H1 (cell line): Measurements from ENCODE around the gene UMOD. TPM values are rescaled to one million over a fixed set of nuclear protein-coding genes. Genes with fewer than 3 reads are reported as not detected.

Experiments
- CTCF ChIA-PET: fragments of 300-600 bp; sonication (Branson Sonifier 250); formaldehyde crosslinking; loops from one replicate; lab custom pipeline; 2021; ENCODE audit not compliant: partially characterized antibody; lab: Charles Lee
- POLR2A ChIA-PET: fragments of 300-600 bp; sonication (Branson Sonifier 250); formaldehyde crosslinking; loops from one replicate; lab custom pipeline; 2021; ENCODE audit warnings: inconsistent platforms; ENCODE audit not compliant: partially characterized antibody; lab: Charles Lee
- DNase-seq, 2 experiments: peaks; one replicate each; pipeline versions ENCODE4 v3.0.0 to v3.0.0-alpha.2; 2010 to 2022; ENCODE audit warnings: low spot score in 2 of 2, low read depth in 1 of 2, mixed read lengths in 1 of 2
- FAIRE-seq: peaks from 2 replicates; lab custom pipeline; 2011; peaks lifted over from hg19 to GRCh38; lab: Jason Lieb, UNC
- H2AFZ ChIP-seq: 2 replicates; pipeline ENCODE4 v1.8.1; 2012; ENCODE audit warnings: low read length, inconsistent platforms
- H2AK5ac ChIP-seq: 2 replicates; pipeline ENCODE4 v1.6.1; 2013; ENCODE audit warnings: low read depth, low read length
- H2BK120ac ChIP-seq: replicated peaks from 2 replicates; pipeline ENCODE3; 2013; ENCODE audit warnings: low read depth, low read length, inconsistent platforms
- H2BK12ac ChIP-seq: 2 replicates; pipeline ENCODE4 v1.6.1; 2013; ENCODE audit warnings: low read depth, low read length
- H2BK15ac ChIP-seq: 2 replicates; pipeline ENCODE4 v1.6.1; 2013; ENCODE audit warnings: low read length
- H2BK20ac ChIP-seq: 2 replicates; pipeline ENCODE4 v1.6.1; 2013; ENCODE audit warnings: low read length
- H2BK5ac ChIP-seq: 2 replicates; pipeline ENCODE4 v1.6.1; 2013; ENCODE audit warnings: low read depth, low read length
- H3K14ac ChIP-seq: 2 replicates; pipeline ENCODE4 v1.6.1; 2013; ENCODE audit warnings: inconsistent platforms; ENCODE audit not compliant: insufficient read length
- H3K18ac ChIP-seq: 2 replicates; pipeline ENCODE4 v1.6.1; 2013; ENCODE audit warnings: low read length; ENCODE audit errors: extremely low read depth
- H3K23ac ChIP-seq: 2 replicates; pipeline ENCODE4 v1.6.1; 2013; ENCODE audit warnings: inconsistent platforms; ENCODE audit not compliant: insufficient read length
- H3K23me2 ChIP-seq: 2 replicates; pipeline ENCODE4 v1.6.1; 2013; ENCODE audit warnings: low read depth, low read length
- H3K27ac ChIP-seq: 2 replicates; pipeline ENCODE4 v1.6.1; 2011; ENCODE audit warnings: low read depth, low read length, inconsistent platforms
- H3K27me3 ChIP-seq, 4 experiments: replicated peaks in 1 of 4; 1 replicate in 1 of 4; 2 replicates in 3 of 4; pipeline versions ENCODE4 v1.6.1 to v1.8.1; 2011 to 2013; ENCODE audit warnings: low read length in 3 of 4, mild to moderate bottlenecking in 3 of 4, inconsistent platforms in 2 of 4, mixed read lengths in 2 of 4, moderate library complexity in 1 of 4; ENCODE audit not compliant: control insufficient read depth in 3 of 4, insufficient read depth in 3 of 4; ENCODE audit errors: extremely low read depth in 1 of 4
- H3K36me3 ChIP-seq, 4 experiments: 2 replicates each; pipeline versions ENCODE4 v1.6.1 to v1.8.1; 2011 to 2013; ENCODE audit warnings: mild to moderate bottlenecking in 4 of 4, low read length in 3 of 4, moderate library complexity in 2 of 4, control low read depth in 1 of 4, inconsistent platforms in 1 of 4; ENCODE audit not compliant: insufficient read depth in 4 of 4, control insufficient read depth in 2 of 4
- H3K4ac ChIP-seq: replicated peaks from 2 replicates; pipeline ENCODE3; 2013; ENCODE audit warnings: low read length, low read depth, mixed read lengths, inconsistent platforms; ENCODE audit not compliant: insufficient read length
- H3K4me1 ChIP-seq, 4 experiments: replicated peaks in 1 of 4; 1 replicate in 1 of 4; 2 replicates in 3 of 4; pipeline versions ENCODE4 v1.6.1 to v1.8.1; 2011 to 2013; ENCODE audit warnings: low read length in 3 of 4, inconsistent platforms in 2 of 4, mixed read lengths in 1 of 4; ENCODE audit not compliant: insufficient read depth in 4 of 4, control insufficient read depth in 3 of 4
- H3K4me2 ChIP-seq, 2 experiments: 2 replicates each; pipeline versions ENCODE4 v1.6.1 to v1.8.1; 2011 to 2013; ENCODE audit warnings: low read depth in 2 of 2, low read length in 2 of 2, control low read depth in 1 of 2, inconsistent platforms in 1 of 2, mild to moderate bottlenecking in 1 of 2; ENCODE audit not compliant: insufficient read depth in 1 of 2
- H3K4me3 ChIP-seq, 4 experiments: fragments of 200-600, 300-600 bp in 1 of 4; sonication (generic), shearing (Covaris generic), sonication (Bioruptor Twin) in 1 of 4; 2 replicates each; pipeline versions ENCODE4 v1.5.1 to v1.8.1; 2011 to 2016; ENCODE audit warnings: low read length in 4 of 4, low read depth in 3 of 4, control low read depth in 2 of 4, inconsistent platforms in 2 of 4, mild to moderate bottlenecking in 2 of 4, mixed read lengths in 1 of 4, moderate library complexity in 1 of 4; ENCODE audit not compliant: insufficient read depth in 2 of 4; ENCODE audit errors: extremely low read depth in 1 of 4
- H3K56ac ChIP-seq: replicated peaks from 2 replicates; pipeline ENCODE3; 2013; ENCODE audit warnings: low read depth, mild to moderate bottlenecking, mixed read lengths, low read length, inconsistent platforms; ENCODE audit not compliant: insufficient read length
- H3K79me1 ChIP-seq: 2 replicates; pipeline ENCODE4 v1.6.1; 2013; ENCODE audit warnings: low read depth, low read length, control low read depth
- H3K79me2 ChIP-seq, 2 experiments: 2 replicates each; pipeline versions ENCODE4 v1.6.1 to v1.8.1; 2012 to 2013; ENCODE audit warnings: low read length in 2 of 2, mild to moderate bottlenecking in 2 of 2, inconsistent platforms in 1 of 2; ENCODE audit not compliant: insufficient read depth in 2 of 2, control insufficient read depth in 1 of 2
- H3K9ac ChIP-seq, 4 experiments: replicated peaks in 1 of 4; 1 replicate in 1 of 4; 2 replicates in 3 of 4; pipeline versions ENCODE4 v1.6.1 to v1.8.1; 2011 to 2013; ENCODE audit warnings: low read depth in 3 of 4, low read length in 3 of 4, control low read depth in 2 of 4, mild to moderate bottlenecking in 2 of 4, moderate library complexity in 2 of 4, inconsistent platforms in 1 of 4; ENCODE audit errors: extremely low read depth in 1 of 4
- H3K9me3 ChIP-seq, 2 experiments: 2 replicates each; pipeline versions ENCODE4 v1.6.1 to v1.8.1; 2012 to 2013; ENCODE audit warnings: mild to moderate bottlenecking in 2 of 2, moderate library complexity in 2 of 2, control low read depth in 1 of 2, inconsistent platforms in 1 of 2, low read depth in 1 of 2, low read length in 1 of 2, mixed read lengths in 1 of 2; ENCODE audit not compliant: insufficient read depth in 2 of 2
- H4K20me1 ChIP-seq, 2 experiments: replicated peaks in 1 of 2; 2 replicates each; pipeline versions ENCODE3 to v1.8.1; 2011 to 2013; ENCODE audit warnings: inconsistent platforms in 2 of 2, low read length in 2 of 2, mild to moderate bottlenecking in 1 of 2; ENCODE audit not compliant: insufficient read depth in 2 of 2, control insufficient read depth in 1 of 2
- H4K5ac ChIP-seq: 2 replicates; pipeline ENCODE4 v1.6.1; 2013; ENCODE audit warnings: low read length, low read depth, mixed read lengths, inconsistent platforms; ENCODE audit not compliant: insufficient read length
- H4K8ac ChIP-seq: 2 replicates; pipeline ENCODE4 v1.8.0; 2013; ENCODE audit warnings: mild to moderate bottlenecking, moderate library complexity, low read length, inconsistent platforms; ENCODE audit not compliant: insufficient read depth; ENCODE audit errors: extremely low read depth
- H4K91ac ChIP-seq: replicated peaks from 2 replicates; pipeline ENCODE3; 2013; ENCODE audit warnings: low read length, mixed read lengths, inconsistent platforms; ENCODE audit not compliant: insufficient read length
- CTCF ChIP-seq, 3 experiments: IDR thresholded peaks; 1 replicate in 2 of 3; 2 replicates in 1 of 3; pipeline versions ENCODE4 v1.5.1 to v1.6.1; 2011; ENCODE audit warnings: low read length in 3 of 3, mild to moderate bottlenecking in 3 of 3, inconsistent platforms in 2 of 3, low read depth in 1 of 3, moderate library complexity in 1 of 3; ENCODE audit not compliant: insufficient read depth in 1 of 3; ENCODE audit errors: control extremely low read depth in 1 of 3
- HDAC6 ChIP-seq: IDR thresholded peaks from one replicate; pipeline ENCODE4 v1.7.1; 2012; ENCODE audit warnings: low read depth, mild to moderate bottlenecking, inconsistent platforms, low read length, moderate library complexity
- RAD21 ChIP-seq, 2 experiments: IDR thresholded peaks in 1 of 2; conservative IDR thresholded peaks in 1 of 2; 2 replicates each; pipeline ENCODE4 v1.6.1; 2011; ENCODE audit warnings: low read depth in 2 of 2, low read length in 2 of 2, improper control_type of control experiment in 1 of 2, inconsistent platforms in 1 of 2, mild to moderate bottlenecking in 1 of 2, moderate library complexity in 1 of 2
- WGBS, 2 experiments: shearing (Covaris generic) in 1 of 2; methylation state at CpG; one replicate each; pipeline versions ENCODE4 v1.1.6 to v1.1.7; 2013 to 2015; ENCODE audit warnings: low lambda C conversion rate in 2 of 2, mixed read lengths in 2 of 2, inconsistent platforms in 1 of 2, low coverage in 1 of 2, missing lambda C conversion rate in 1 of 2; ENCODE audit not compliant: insufficient replicate concordance in 2 of 2, insufficient coverage in 1 of 2, insufficient read length in 1 of 2; ENCODE audit errors: extremely low coverage in 1 of 2, missing lambda C conversion rate in 1 of 2; 5-methylcytosine and 5-hydroxymethylcytosine counted together
- polyA plus RNA-seq, 7 experiments: library from polyadenylated mRNA; depleted of rRNA in 3 of 7; stranded (reverse) in 5 of 7; unstranded in 2 of 7; fragments of >200 nt in 5 of 7; fragments of 200-250 nt in 2 of 7; gene quantifications; 1 replicate in 5 of 7; 2 replicates in 1 of 7; 4 replicates in 1 of 7; pipeline versions ENCODE4 v1.2.1 to v1.2.3, GENCODE V29; 2011 to 2013; ENCODE audit warnings: missing spikeins in 2 of 7, mixed read lengths in 2 of 7
- total RNA-seq: library from RNA; stranded (reverse); fragmentation: NEBNext Ultra II Directional; extraction: Animal tissue kit (Norgen Biotek cat#: 25700); gene quantifications from 2 replicates; pipeline ENCODE4 v1.2.1, GENCODE V29; 2021

UMOD gene
- total and polyA plus RNA-seq, 2 of the 8 experiments (the other 6 are each of a cell fraction or from before 2014, with no cell fraction given), result not detected

GRCh38 chr16:20359997-20360396, 7.5 kb upstream of the UMOD start:
- H3K18ac ChIP-seq, result no peak overlapping the region
- H2AK5ac ChIP-seq, result no peak overlapping the region
- H3K79me1 ChIP-seq, result no peaks in the 10 kb centered on the region
- FAIRE-seq (no peak), DNase-seq (peak in 1 of 2 experiments; percentile 59)
- no peak overlapping the region for H4K5ac ChIP-seq
- no peak overlapping the region for H2BK20ac ChIP-seq
- TF ChIP-seq RAD21 (IDR thresholded peaks at IDR 0.05 in 1 of 2, conservative IDR thresholded peaks at IDR 0.05 in 1 of 2; ENCODE audit: low read depth in 2 of 2, low read length in 2 of 2) (peak; percentile 53 to 64), HDAC6 (no peak), CTCF (IDR thresholded peaks at IDR 0.05; ENCODE audit: control extremely low read depth in 1 of 3, insufficient read depth in 1 of 3, low read depth in 1 of 3, low read length in 3 of 3) (peak; percentile 57 to 71 (median 66))
- no peak overlapping the region for H2BK12ac ChIP-seq
- H4K8ac ChIP-seq, result no peak overlapping the region
- H3K23ac ChIP-seq, result no peak overlapping the region
- H2BK15ac ChIP-seq, result no peak overlapping the region
- H3K4me1 ChIP-seq, result no peaks in the 10 kb centered on the region
- H3K56ac ChIP-seq, result no peak overlapping the region
- no peaks in the 10 kb centered on the region for H3K79me2 ChIP-seq
- H3K36me3 ChIP-seq, result no peaks in the 10 kb centered on the region
- H3K9ac ChIP-seq, result no peak overlapping the region
- no peak overlapping the region for H3K4me3 ChIP-seq
- no peaks in the 10 kb centered on the region for H4K20me1 ChIP-seq
- no peak overlapping the region for H4K91ac ChIP-seq
- ChIA-PET POLR2A (interaction anchor here (0.9 kb wide), 1 partner anchor 23 kb away, joined by 3 read pairs; no protein-coding TSS in a partner anchor), CTCF (interaction anchor here (0.6 to 10.6 kb wide), 16 partner anchors 9 to 462 kb away, joined by 3 to 114 read pairs (median 4); no protein-coding TSS in a partner anchor)
- no peak overlapping the region for H2BK5ac ChIP-seq
- H2BK120ac ChIP-seq, result no peak overlapping the region
- H3K14ac ChIP-seq, result no peak overlapping the region
- H2AFZ ChIP-seq, result no peak overlapping the region
- H3K27ac ChIP-seq, result no peak overlapping the region
- no peak overlapping the region for H3K4me2 ChIP-seq
- no peaks in the 10 kb centered on the region for H3K27me3 ChIP-seq
- no peaks in the 10 kb centered on the region for H3K23me2 ChIP-seq
- no peak overlapping the region for H3K4ac ChIP-seq
- 73% methylated on average over 2 of the region's 2 CpGs; no CpG with 5 or more reads in 1 of the 2 experiments for WGBS, 2 experiments
- H3K9me3 ChIP-seq, result peaks cover 8 to 11% of the 10 kb centered on the region in 2 experiments; a peak in 2 of 4 replicates
